ENCODE results near the gene TSPY2.
"Not testable (repeated sequence)": the region's sequence is repeated elsewhere in the genome, so short reads cannot be mapped to it uniquely, and the experiment has no call there.

TSPY2 gene

GRCh38 chrY:6245923-6246322 is at the start of gene TSPY2:
Gene TSPY2, plus strand, starts transcription at chrY:6246223. Its CDS starts 46 bp downstream, at chrY:6246269.
- not testable (repeated sequence) for DNase-seq

- DNase-seq, result not testable (repeated sequence)
Observed at GRCh38 chrY:6209565-6209964, 36.5 kb upstream of the TSPY2 start.

GRCh38 chrY:6217045-6217444 is 29.0 kb upstream of the TSPY2 start:
- DNase-seq, result not testable (repeated sequence)

- DNase-seq, result not testable (repeated sequence)
Observed at GRCh38 chrY:6269839-6270238, 23.8 kb downstream of the TSPY2 start.

Data from KG1 (cell line).